Loucy (cell line): ENCODE data around the gene LRRC4.

Source experiments
- EZH2phosphoT487 ChIP-seq: fragments of 200-600 bp; IDR thresholded peaks from 2 replicates; pipeline ENCODE4 v1.6.1; 2018; ENCODE audit warnings: antibody characterized with exemption, mild to moderate bottlenecking, moderate library complexity, borderline replicate concordance
- TF ChIP-seq, protein P1 (sequence below): fragments of 200-600 bp; sonication (generic); conservative IDR thresholded peaks from 2 replicates; pipeline ENCODE4 v1.5.1; 2014; ENCODE audit warnings: mild to moderate bottlenecking, antibody characterized with exemption, low read length

DNA sequence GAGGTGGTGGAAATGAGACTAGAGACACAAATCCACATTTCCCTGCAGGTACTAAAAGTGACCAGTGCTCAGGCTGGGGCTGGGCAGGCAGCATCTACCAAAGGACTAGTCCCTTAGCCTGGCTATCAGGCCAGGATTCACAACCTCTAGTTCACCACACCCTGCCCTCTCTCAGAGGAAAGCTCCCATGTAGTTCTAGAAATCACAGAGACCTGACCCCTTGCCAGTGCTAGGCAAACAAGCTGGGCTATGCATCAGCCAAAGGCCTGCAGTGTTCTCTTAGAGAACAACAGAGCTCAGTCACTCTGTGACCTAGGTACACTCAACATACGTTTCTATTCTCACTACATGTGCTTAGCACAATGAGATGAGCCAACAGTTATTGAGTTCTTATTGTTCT, 26.7 kb upstream of the LRRC4 start:
- TF ChIP-seq, protein P1, sequence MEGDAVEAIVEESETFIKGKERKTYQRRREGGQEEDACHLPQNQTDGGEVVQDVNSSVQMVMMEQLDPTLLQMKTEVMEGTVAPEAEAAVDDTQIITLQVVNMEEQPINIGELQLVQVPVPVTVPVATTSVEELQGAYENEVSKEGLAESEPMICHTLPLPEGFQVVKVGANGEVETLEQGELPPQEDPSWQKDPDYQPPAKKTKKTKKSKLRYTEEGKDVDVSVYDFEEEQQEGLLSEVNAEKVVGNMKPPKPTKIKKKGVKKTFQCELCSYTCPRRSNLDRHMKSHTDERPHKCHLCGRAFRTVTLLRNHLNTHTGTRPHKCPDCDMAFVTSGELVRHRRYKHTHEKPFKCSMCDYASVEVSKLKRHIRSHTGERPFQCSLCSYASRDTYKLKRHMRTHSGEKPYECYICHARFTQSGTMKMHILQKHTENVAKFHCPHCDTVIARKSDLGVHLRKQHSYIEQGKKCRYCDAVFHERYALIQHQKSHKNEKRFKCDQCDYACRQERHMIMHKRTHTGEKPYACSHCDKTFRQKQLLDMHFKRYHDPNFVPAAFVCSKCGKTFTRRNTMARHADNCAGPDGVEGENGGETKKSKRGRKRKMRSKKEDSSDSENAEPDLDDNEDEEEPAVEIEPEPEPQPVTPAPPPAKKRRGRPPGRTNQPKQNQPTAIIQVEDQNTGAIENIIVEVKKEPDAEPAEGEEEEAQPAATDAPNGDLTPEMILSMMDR: no peak
- TF ChIP-seq EZH2phosphoT487: no peak
